ENCODE results near the gene TTYH1. TPM values are rescaled to one million over a fixed set of nuclear protein-coding genes. Genes with fewer than 3 reads are reported as not detected.

Gene TTYH1
- total RNA-seq, 1 donor from 2014 or later: 72.2 TPM

DNA sequence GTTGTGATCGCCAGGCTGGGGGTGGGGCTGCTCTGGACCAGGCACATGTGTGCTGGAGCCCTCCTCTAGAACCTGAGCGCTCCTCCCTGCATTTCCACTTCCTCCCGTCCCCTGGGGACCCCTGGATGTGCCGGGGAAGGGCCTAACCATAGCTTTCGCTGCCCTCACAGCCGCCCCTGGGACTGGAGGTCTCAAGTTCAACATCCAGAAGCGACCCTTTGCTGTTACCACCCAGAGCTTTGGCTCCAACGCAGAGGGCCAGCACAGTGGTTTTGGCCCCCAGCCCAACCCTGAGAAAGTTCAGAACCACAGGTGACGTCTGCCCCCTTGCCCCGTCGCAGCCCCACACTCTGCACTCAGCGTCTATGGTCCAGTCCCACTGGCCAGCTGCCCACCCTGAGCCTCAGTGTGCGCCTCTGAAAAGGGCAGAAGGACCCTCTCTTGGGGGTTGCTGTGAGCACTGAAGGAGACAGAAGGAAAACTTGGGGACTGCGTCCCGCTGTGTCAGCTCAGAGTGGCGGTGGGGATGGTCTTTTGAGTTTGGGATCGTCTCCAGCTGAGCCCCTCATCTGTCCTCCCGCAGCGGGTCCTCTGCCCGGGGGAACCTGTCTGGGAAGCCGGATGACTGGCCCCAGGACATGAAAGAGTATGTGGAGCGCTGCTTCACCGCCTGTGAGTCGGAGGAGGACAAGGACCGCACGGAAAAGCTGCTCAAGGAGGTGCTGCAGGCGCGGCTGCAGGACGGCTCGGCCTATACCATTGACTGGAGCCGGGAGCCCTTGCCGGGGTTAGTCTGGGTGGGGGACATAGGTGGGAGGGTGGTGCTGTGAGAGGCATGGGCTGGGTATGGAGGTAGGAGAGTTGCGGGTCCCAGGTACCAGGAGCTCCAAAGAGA is 39.8 kb downstream of the TTYH1 start:
- intact Hi-C loops (cut with DNase I): loop anchor here (1.0 kb wide), 1 partner anchor 41 kb away; no protein-coding TSS in a partner anchor
- ATAC-seq (no peak), DNase-seq (ENCODE audit: low spot score) (no peak)

DNA sequence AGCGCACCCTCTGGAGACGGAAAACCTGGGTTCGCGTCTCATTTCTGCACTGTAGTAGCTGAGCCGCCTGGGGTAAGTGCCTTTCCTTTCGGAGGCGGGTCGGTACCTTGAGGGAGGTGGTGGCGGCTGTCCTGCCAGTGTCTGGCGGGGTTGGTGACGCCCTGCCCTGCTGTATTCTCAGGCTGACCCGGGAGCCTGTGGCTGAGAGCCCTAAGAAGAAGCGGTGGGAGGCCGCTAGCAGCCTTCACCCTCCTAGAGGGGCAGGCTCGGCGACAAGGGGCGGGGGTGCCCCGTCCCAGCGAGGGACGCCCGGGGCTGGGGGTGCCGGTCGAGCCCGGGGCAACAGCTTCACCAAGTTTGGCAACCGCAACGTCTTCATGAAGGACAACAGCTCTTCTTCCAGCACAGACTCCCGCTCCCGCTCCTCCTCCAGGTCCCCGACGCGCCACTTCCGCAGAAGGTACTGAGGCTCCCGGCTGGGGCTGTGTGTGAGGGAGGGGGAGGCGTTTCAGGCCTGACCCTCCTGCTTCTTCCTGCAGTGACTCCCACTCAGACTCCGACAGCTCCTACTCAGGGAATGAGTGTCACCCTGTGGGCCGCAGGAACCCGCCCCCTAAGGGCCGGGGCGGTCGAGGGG is 40.6 kb downstream of the TTYH1 start:
- intact Hi-C loops (cut with DNase I): loop anchor here (1.0 kb wide), 1 partner anchor 42 kb away; no protein-coding TSS in a partner anchor
- ATAC-seq (no peak), DNase-seq (ENCODE audit: low spot score) (no peak)

DNA sequence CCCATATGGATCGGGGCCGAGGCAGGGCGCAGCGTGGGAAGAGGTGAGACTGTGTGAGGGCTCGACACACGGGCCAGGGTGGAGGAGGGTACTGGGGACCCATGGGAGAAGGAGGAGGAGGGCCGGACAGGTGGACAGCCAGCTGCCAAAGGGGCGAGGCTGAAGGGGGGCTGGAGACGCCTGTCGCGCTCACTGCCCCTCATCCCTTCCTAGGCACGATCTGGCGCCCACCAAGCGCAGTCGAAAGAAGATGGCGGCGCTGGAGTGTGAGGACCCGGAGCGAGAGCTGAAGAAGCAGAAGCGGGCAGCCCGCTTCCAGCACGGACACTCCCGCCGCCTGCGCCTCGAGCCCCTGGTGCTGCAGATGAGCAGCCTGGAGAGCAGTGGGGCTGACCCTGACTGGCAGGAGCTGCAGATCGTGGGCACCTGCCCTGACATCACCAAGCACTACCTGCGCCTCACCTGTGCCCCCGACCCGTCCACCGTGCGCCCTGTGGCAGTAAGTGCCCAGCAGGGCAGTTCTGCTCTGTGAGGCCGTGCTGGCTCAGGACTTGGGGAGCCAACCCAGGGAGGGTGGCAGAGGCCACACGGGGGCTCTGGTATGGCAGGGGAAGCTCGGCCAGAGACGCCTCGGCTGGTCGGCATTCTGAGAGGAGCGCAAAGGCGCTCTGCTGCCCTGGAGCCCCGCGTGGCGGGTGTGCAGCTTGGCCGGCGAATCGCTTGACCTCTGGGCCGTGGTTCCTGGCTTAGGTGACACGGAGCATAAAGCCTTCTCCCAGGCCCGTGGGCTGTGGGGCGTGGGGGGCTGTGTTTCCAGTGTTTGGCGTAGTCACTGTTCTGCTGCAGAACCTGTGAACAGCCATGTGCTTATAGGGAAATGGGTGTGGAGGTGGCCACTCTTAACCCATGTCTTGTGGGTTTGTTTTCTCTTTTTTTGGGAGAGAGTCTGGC is 41.4 kb downstream of the TTYH1 start:
- intact Hi-C loops (cut with DNase I): no loop called here
- ATAC-seq (no peak), DNase-seq (ENCODE audit: low spot score) (no peak)

DNA sequence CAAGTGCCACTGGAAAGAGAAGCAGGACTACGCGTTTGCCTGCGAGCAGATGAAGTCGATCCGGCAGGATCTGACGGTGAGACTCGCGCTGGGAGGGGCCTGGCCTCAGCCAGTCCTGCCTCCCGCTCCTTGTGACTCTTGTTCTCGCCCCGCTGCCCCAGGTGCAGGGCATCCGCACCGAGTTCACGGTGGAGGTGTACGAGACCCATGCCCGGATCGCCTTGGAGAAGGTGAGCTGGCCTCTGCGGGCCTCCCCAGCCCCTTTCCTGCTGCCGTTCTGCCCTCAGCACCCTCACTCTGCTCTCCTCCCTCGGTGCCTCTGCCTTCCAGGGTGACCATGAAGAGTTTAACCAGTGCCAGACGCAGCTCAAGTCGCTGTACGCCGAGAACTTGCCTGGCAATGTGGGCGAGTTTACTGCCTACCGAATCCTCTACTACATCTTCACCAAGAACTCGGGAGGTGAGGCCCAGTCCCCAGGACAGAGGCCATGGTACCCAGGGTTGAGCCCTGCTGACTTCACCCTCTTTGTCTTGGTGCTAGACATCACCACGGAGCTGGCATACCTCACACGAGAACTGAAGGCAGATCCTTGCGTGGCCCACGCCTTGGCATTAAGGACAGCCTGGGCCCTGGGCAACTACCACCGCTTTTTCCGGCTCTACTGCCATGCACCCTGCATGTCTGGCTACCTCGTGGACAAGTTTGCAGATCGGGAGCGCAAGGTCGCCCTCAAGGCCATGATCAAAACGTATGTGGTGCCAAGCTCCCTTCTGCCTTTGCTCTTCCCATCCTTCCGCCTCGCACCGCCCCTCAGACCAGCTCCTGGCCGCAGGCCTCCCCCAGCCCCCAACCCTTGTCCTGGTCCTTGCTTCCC is 42.7 kb downstream of the TTYH1 start:
- no peak for DNase-seq (ENCODE audit: low spot score)
- intact Hi-C loops (cut with DNase I): no loop called here

DNA sequence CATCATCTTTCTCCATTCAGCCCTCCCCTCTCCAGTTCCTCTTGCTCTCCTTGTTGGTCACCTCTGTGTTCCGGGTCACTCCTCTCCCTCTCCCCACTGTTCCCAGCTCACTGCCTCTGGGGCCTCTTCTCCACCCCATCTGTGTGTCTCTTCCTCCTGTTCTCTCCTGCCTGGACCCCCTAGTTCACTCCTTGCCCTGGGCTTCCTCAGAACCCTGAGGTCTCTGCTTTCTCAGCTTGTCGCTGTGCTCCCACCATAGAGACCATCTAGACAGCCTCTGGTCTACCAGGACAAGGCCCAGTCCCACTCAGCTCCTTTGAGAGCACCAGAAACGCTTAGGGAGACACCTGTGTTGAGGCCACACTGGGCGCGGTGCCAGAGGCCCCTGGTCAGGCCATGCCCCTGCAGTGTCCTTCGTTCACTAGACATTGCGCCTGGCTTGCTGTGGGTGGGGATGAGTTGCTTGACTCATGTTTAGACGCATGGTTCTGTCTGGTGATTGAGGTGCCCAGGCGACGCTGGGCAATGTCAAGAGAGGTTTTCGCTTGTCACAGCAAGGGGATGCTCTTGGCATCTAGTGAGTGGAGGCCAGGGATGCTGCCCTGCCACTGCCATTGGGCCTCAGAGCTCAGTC is 43.5 kb downstream of the TTYH1 start:
- ATAC-seq (no peak), DNase-seq (ENCODE audit: low spot score) (peak; percentile 60)
- intact Hi-C loops (cut with DNase I): no loop called here

More for the DNA sequence above, 42.7 kb downstream of the TTYH1 start:
- no peak for ATAC-seq

DNA sequence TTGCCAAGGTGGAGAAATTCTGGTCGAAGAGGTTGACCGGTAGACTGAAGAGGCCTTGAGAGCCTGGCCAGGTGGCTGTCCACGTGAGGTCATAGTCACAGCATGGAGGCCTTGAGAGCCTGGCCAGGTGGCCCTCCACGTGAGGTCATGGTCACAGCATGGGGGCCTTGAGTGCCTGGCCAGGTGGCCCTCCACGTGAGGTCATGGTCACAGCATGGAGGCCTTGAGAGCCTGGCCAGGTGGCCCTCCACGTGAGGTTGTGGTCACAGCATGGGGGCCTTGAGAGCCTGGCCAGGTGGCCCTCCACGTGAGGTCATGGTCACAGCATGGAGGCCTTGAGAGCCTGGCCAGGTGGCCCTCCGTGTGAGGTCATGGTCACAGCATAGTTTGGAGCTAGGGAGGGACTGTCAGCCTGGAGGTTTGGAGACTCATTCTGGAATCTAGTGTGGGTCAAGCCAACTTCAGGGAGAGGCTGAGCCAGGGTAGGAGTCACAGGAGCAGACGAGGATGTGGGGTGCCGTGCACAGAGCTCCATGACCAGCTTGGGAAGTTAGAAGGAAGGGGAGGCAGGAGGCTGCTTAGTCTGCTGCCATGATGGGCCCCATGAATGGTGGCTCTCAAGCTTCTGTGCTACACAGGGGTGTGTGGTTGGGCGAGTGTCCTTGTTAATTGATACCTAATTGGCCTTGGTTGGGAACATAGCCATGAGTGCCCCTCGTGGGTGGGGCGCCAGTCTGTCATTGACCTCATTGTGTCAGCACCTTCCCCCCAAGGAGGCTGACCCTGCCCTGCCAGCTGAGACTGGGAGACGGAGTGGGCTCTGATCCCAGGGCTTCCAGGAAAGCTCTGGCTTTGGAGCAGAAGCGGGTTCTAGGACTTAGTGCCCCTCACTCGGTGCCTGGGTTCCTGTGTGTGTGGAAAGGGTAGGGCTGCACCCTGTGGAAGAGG is 44.3 kb downstream of the TTYH1 start:
- ATAC-seq: no peak
- intact Hi-C loops (cut with DNase I): loop anchor here (5.0 kb wide), 1 partner anchor 443 kb away; no protein-coding TSS in a partner anchor
- DNase-seq (ENCODE audit: low spot score): no peak

DNA sequence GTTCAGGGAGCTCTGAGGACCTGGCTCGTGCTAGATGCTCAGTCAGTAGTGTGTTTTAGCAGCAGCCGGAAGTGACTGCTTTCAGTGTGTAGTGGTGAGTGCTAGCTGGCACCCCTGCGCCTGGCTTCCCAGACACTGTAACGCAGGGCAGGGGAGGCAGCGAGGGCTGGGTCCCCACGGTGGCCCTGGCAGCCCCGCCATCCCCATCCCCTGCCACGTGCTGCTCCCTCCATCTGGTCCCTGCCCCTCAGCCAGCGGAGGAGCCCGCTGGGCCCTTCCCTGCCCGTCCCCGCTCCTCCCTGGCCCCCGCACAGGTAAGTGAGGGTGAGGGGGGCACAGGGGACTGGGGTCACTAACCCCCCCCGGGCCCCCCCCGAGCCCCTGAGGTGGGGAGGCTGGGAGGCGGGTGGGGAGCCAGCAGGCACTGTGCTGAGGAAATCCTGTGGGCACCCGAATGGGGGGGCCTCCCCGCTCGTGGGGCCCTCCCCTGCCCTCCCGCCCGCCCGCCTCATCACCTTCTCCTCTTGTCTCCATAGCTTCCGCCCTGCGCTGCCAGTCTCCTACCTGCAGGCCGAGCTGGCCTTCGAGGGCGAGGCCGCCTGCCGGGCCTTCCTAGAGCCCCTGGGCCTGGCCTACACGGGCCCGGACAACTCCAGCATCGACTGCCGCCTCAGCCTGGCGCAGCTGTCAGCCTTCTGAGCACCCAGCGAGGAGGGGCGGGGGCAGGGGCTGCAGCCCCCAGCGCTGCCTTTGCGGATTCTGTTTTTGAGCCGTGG is 45.2 kb downstream of the TTYH1 start:
- no peak for ATAC-seq
- no peak for DNase-seq (ENCODE audit: low spot score)
- intact Hi-C loops (cut with DNase I): loop anchor here (5.0 kb wide), 1 partner anchor 442 kb away; no protein-coding TSS in a partner anchor

DNA sequence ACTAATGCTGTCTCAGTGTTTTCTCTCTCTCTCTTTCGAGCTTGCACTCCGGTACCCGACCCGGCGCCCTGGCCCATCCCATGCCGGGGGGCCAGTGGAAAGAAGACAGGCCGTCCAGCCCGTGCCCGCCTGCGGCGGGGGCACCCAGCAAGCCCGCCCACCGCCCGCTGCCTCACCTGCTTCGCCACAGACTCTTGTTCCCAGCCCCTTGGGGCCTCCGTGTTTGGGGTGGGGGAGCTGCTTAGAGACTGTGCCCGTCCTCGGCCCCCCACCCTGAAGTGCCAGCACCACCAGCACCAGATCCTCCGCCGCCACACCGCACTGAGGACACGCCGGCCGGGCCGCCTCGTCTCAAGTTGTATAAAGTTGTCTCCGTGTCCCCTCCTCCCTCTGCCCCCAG is 45.9 kb downstream of the TTYH1 start:
- no peak for DNase-seq (ENCODE audit: low spot score)
- ATAC-seq: no peak
- intact Hi-C loops (cut with DNase I): loop anchor here (5.0 kb wide), 1 partner anchor 441 kb away; no protein-coding TSS in a partner anchor

DNA sequence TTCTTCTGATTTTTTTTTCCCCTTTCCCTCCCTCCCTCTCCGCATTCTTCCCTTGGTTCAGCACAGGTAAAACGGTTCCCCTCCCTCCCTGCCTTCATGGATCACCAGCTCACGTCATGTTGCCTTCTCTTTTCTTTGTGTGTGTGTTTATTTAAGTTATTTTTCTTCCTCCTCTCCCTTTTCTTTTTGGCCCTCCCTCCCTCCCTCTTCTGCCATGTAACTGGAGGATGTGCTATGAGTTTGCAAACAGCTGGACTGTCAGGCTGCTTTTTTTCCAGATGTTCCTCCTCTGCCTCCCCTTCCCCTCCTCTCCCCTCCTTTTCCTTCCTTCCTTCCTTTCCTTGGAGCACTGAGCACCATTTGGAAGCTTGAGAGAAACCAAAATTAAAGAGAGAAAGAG is 46.3 kb downstream of the TTYH1 start:
- intact Hi-C loops (cut with DNase I): loop anchor here (5.0 kb wide), 1 partner anchor 441 kb away; no protein-coding TSS in a partner anchor
- ATAC-seq: no peak

DNA sequence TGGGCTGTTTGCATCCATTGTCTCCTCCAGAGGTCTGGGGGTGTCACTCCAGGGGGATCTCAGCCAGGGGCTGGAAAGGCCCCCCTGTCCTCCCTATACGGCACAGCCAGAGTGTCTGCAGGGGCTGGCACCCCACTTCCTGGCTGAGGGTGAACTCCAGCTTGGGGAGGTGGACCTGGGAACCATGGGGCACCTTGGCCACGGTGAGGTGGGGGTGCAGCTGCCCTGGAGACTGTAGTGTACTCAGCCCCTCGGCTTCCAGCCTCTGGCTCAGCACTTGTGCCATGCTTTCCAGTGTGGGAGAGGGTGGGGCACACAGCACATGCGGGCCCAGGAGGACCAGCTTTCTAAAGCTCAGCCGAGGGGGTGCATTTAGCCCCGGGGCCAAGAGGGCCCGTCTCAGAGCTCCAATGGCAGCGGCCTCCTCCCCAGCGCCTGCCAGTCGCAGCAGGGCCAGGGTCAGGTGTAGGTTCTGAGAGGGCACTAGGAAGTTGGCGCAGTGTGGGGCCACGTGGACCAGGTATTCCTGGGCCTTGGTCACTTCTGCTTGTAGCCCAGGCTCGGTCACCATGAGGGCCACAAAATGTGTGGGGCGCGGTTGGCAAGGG is 46.9 kb downstream of the TTYH1 start:
- intact Hi-C loops (cut with DNase I): loop anchor here (5.0 kb wide), 1 partner anchor 440 kb away; no protein-coding TSS in a partner anchor

More for the DNA sequence above, 46.3 kb downstream of the TTYH1 start:
- DNase-seq (ENCODE audit: low spot score): no peak

DNA sequence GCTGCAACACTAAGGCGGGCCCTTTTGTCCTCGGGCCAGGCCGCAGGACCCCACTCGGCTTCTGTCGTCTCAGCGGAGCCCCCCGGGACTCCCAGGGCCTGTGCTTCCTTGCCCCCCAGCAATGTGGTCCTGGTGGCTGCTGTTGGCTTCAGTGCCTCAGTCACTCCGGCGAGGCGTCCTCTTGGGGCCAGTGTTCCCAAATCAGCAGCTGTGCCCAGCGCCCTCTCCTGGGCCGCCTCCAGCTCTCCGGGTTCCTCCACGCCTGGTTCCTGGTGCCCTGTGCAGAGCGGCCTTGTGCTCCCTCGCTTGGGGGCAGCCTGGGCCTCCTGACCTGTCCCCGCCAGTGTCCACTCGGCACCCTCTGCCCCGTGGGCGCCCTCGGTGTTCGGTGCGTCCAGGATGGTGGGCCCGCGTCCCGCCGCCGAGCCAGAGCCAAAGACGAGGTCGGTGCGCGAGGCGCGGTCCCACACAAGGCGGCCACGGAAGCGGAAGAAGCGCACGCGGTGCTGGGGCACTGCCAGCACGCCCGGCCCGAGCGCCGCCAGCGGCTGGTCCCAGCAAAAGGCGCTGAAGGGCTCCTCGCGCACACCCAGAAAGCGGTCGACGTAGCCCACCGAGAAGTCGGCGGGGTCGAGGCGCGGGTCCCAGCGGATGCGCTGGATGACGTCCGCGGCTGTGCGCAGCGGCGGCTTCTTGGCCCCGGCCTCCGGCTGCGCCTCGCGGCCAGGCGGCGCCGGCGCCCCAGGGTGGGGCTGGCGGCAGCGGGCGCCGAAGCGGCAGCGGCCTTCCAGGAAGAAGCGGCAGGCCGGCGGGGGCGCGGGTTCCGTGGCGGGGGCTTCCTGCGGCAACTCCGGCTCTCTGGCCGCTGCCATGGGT is 47.6 kb downstream of the TTYH1 start:
- peak; percentile 86 for DNase-seq (ENCODE audit: low spot score)
- ATAC-seq: peak; percentile 29
- intact Hi-C loops (cut with DNase I): loop anchor here (5.0 kb wide), 1 partner anchor 439 kb away; no protein-coding TSS in a partner anchor

More for the DNA sequence above, 46.9 kb downstream of the TTYH1 start:
- DNase-seq (ENCODE audit: low spot score) (peak; percentile 65), ATAC-seq (no peak)

DNA sequence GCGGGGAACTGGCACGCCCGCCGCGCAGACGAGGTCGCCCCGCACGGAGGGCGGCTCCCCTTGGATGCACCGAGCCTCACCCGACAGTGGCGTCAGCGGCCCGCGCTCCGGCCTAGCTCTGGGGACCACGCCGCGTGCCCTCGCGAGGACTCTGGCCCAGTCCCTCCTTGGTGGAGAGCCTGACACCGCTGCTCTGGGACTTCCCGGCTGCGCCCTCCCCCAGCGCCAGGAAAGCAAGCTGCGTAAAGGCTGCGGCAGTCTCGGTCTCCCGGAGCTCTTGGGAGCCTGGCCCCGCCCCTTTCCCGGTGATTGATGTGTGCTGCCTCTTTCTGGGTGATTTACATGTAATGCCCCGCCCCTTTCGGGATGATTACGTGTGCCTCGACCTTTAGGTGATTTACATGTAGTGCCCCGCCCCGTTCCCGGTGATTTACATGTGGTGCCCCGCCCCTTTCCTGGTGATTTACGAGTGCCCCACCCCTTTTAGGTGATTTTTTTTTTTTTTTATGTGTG is 48.3 kb downstream of the TTYH1 start, which contains the start of gene LENG9:
LENG9 (minus strand) TSS at position 248 of the 513 bp plus-strand sequence. CDS start 252 bp downstream, outside the sequence.
- ATAC-seq: peak; percentile 91

DNA sequence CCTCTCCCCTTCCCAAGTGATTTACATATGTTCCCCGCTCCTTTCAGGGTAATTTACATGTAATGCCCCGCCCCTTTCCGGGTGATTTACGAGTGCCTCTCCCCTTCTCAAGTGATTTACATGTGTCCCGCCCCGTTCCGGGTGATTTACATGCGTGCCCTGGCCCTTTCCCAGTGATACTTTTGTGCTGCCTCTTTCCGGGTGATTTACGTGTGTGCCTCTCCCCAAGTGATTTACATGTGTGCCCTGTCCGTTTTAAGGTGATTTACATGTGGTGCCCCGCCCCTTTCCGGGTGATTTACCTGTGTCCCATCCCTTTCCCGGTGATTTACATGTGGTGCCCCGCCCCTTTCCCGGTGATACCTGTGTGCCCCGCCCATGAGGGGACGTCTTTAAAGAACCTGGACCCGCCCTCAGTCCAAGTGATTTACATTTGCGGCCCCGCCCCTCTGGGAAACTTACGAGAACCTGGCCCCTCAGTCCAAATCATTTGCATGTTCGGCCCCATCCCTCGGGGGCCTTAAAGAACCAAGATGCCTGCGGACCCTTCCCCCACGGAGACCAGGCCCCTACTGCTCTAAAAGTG is 48.9 kb downstream of the TTYH1 start:
- ATAC-seq (peak; percentile 70), DNase-seq (ENCODE audit: low spot score) (peak; percentile 91)
- intact Hi-C loops (cut with DNase I): loop anchor here (5.0 kb wide), 1 partner anchor 438 kb away; no protein-coding TSS in a partner anchor

More for the DNA sequence above, 48.3 kb downstream of the TTYH1 start, which contains the start of gene LENG9:
- intact Hi-C loops (cut with DNase I): loop anchor here (5.0 kb wide), 1 partner anchor 439 kb away; no protein-coding TSS in a partner anchor
- DNase-seq (ENCODE audit: low spot score): peak; percentile 99

Data from sciatic nerve (tissue), 2 donors.